Measurements from ENCODE around the gene ANKRD29. TPM values are rescaled to one million over a fixed set of nuclear protein-coding genes. Genes with fewer than 3 reads are reported as not detected.

ANKRD29 gene
- polyA plus RNA-seq, 1 of the 3 experiments (the other 2 are of a cell fraction) = 8.2 TPM

DNA sequence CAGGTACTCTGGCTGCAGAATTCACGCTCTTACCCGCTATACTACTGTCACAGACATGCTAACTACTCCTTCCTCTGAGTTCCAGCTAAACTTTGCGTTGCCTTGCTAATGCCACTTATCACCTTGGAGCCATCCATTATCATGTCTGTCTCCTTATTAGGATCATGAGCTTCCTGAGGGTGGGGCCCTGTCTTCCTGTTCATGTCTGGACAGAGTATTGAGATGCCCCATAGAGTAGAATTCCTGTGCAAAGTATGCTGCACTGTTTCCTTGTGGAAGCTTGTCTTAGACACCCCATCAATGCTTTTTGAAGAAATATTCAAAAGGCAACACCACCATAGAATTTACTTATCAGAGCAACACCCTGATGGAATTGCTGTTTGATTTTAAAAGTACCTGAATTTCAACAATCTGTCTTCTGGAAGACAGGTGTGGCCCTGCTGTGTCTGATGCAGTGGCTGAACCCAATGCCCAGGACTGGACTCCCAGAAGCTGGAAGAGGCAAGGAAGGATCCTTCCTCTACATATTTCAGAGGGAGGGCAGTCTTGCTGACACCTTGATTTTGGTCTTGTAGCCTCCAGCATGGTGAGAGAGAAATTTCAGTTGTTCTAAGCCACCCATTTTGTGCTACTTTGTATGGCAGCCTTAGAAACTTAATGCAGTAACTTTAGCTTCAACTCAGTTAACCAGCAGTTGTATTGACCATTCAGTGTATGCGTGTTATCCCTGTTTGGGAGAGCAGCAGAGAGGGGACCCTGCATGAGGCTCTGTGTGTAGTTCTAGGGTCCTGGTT is 32.1 kb upstream of the ANKRD29 start:
- Histone ChIP-seq H3K36me3 (replicated peaks in 1 of 2; ENCODE audit: control insufficient read depth in 1 of 2, insufficient read depth in 2 of 2, low read length in 1 of 2) (no peaks in the 10 kb centered on the region), H4K20me1 (ENCODE audit: insufficient read depth) (no peaks in the 10 kb centered on the region), H3F3A (replicated peaks; ENCODE audit: insufficient read depth) (no peaks in the 10 kb centered on the region), H3K27me3 (ENCODE audit: insufficient read depth) (no peaks in the 10 kb centered on the region), H3K79me2 (ENCODE audit: insufficient read depth) (no peaks in the 10 kb centered on the region), H3K9me3 (no peaks in the 10 kb centered on the region), H3K4me3 (ENCODE audit: low read depth in 2 of 2, low read length in 1 of 2) (no peak overlapping the region), H3K4me2 (peak overlapping the region; percentile 10; the same call in 1 of the 2 replicates), H3K27ac (ENCODE audit: low read depth in 2 of 2, low read length in 1 of 2) (peak overlapping the region in 1 of 2 experiments; percentile 31; a peak in 2 of 4 replicates), H3K4me1 (ENCODE audit: control insufficient read depth in 1 of 2, insufficient read depth in 2 of 2, low read depth in 1 of 2, low read length in 1 of 2) (peaks cover 6 to 7% of the 10 kb centered on the region in 2 experiments; a peak in 2 of 4 replicates), H3K9ac (no peak overlapping the region), H3K9me2 (no peaks in the 10 kb centered on the region), H2AFZ (ENCODE audit: low read depth) (0 out of 2 replicates have a peak overlapping the region, but pooled peaks have one; percentile 5)
- no peak for DNase-seq
- 96% methylated on average over 4 of the region's 4 CpGs for WGBS (ENCODE audit: low lambda C conversion rate)
- ChIA-PET POLR2A (no interaction called here), CTCF (interaction anchor here (0.5 to 5.2 kb wide), 4 partner anchors 9 to 91 kb away, joined by 3 to 38 read pairs (median 5); no protein-coding TSS in a partner anchor)
- no peak for TF ChIP-seq RAD21 (IDR thresholded peaks at IDR 0.05; ENCODE audit: low read length)
- no peak for TF ChIP-seq FOXM1 (IDR thresholded peaks at IDR 0.05; ENCODE audit: low read depth)
- no peak for TF ChIP-seq MAX (IDR thresholded peaks at IDR 0.05; ENCODE audit: low read depth)

DNA sequence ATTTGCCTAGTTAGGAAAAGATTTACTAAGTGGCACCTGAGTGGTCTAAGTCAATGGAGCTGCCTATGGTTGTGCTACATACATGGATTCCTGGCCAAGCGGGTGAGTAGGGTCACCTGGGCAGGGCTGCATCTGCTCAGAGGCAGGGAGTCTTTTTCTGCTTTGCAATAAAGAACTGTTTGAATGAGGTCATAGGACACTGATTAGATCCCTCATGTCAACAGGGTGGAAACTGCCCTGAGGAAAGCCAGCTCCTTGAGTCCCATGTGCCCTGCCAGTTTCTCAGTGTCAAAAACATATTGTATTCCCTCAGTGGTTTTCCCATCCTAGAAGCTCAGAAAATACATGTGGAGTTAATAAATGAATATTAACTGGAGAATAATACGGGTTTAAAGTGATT is 31.1 kb upstream of the ANKRD29 start:
- H3K9me2 ChIP-seq = no peaks in the 10 kb centered on the region
- H3K9ac ChIP-seq = no peak overlapping the region
- H3K4me1 ChIP-seq (ENCODE audit: control insufficient read depth in 1 of 2, insufficient read depth in 2 of 2, low read depth in 1 of 2, low read length in 1 of 2) = peaks cover 6 to 10% of the 10 kb centered on the region in 2 experiments; a peak in 2 of 4 replicates
- no peaks in the 10 kb centered on the region for H3K9me3 ChIP-seq
- no peak overlapping the region for H3K27ac ChIP-seq (ENCODE audit: low read depth in 2 of 2, low read length in 1 of 2)
- no peak overlapping the region for H3K4me3 ChIP-seq (ENCODE audit: low read depth in 2 of 2, low read length in 1 of 2)
- no peaks in the 10 kb centered on the region for H4K20me1 ChIP-seq (ENCODE audit: insufficient read depth)
- no peaks in the 10 kb centered on the region for H3K79me2 ChIP-seq (ENCODE audit: insufficient read depth)
- no peaks in the 10 kb centered on the region for H3K36me3 ChIP-seq (replicated peaks in 1 of 2; ENCODE audit: control insufficient read depth in 1 of 2, insufficient read depth in 2 of 2, low read length in 1 of 2)
- TF ChIP-seq FOXJ3 (CRISPR knock-in tag; IDR thresholded peaks at IDR 0.05) (no peak), TCF12 (IDR thresholded peaks at IDR 0.05) (no peak), NFIC (IDR thresholded peaks at IDR 0.05; ENCODE audit: borderline replicate concordance) (no peak), SIN3A (IDR thresholded peaks at IDR 0.05; ENCODE audit: borderline replicate concordance, low read depth, low read length) (no peak), MAX (IDR thresholded peaks at IDR 0.05; ENCODE audit: low read depth) (no peak), POLR2AphosphoS5 (IDR thresholded peaks at IDR 0.05; ENCODE audit: low read depth, low read length) (no peak), YY1 (IDR thresholded peaks at IDR 0.05; ENCODE audit: low read depth) (no peak)
- no peak overlapping the region for H3K4me2 ChIP-seq
- POLR2A ChIA-PET = no interaction called here
- H3F3A ChIP-seq (replicated peaks; ENCODE audit: insufficient read depth) = no peaks in the 10 kb centered on the region
- peak; percentile 19 for DNase-seq
- no peak overlapping the region for H2AFZ ChIP-seq (ENCODE audit: low read depth)
- CTCF ChIA-PET = interaction anchor here (1.3 to 5.2 kb wide), 2 partner anchors 10 to 72 kb away, joined by 3 to 38 read pairs; no protein-coding TSS in a partner anchor
- H3K27me3 ChIP-seq (ENCODE audit: insufficient read depth) = no peaks in the 10 kb centered on the region
- 83% methylated on average over 2 of the region's 2 CpGs for WGBS (ENCODE audit: low lambda C conversion rate)

GRCh38 chr18:23690505-23691068 is 27.9 kb upstream of the ANKRD29 start:
- Histone ChIP-seq H3K36me3 (replicated peaks in 1 of 2; ENCODE audit: control insufficient read depth in 1 of 2, insufficient read depth in 2 of 2, low read length in 1 of 2) (no peaks in the 10 kb centered on the region), H3K9me2 (no peaks in the 10 kb centered on the region), H2AFZ (ENCODE audit: low read depth) (no peak overlapping the region), H3K4me1 (ENCODE audit: control insufficient read depth in 1 of 2, insufficient read depth in 2 of 2, low read depth in 1 of 2, low read length in 1 of 2) (peaks cover 6 to 13% of the 10 kb centered on the region in 2 experiments; a peak in 2 of 4 replicates), H3K9ac (no peak overlapping the region), H3K79me2 (ENCODE audit: insufficient read depth) (no peaks in the 10 kb centered on the region), H3K27ac (ENCODE audit: low read depth in 2 of 2, low read length in 1 of 2) (no peak overlapping the region), H4K20me1 (ENCODE audit: insufficient read depth) (no peaks in the 10 kb centered on the region), H3K4me2 (no peak overlapping the region), H3F3A (replicated peaks; ENCODE audit: insufficient read depth) (no peaks in the 10 kb centered on the region), H3K9me3 (no peaks in the 10 kb centered on the region), H3K27me3 (ENCODE audit: insufficient read depth) (no peaks in the 10 kb centered on the region), H3K4me3 (ENCODE audit: low read depth in 2 of 2, low read length in 1 of 2) (peak overlapping the region in 1 of 2 experiments; percentile 60; a peak in 1 of 4 replicates)
- CTCF ChIA-PET = interaction anchor here (1.8 to 5.2 kb wide), 3 partner anchors 11 to 68 kb away, joined by 7 to 38 read pairs (median 8); no protein-coding TSS in a partner anchor
- 74% methylated on average over 17 of the region's 21 CpGs for WGBS (ENCODE audit: low lambda C conversion rate)
- peak; percentile 41 for DNase-seq
- POLR2A ChIA-PET = no interaction called here
- TF ChIP-seq USF2 (IDR thresholded peaks at IDR 0.05; ENCODE audit: borderline replicate concordance, low read depth, low read length) (no peak), RCOR1 (IDR thresholded peaks at IDR 0.05; ENCODE audit: low read length) (no peak), GABPA (IDR thresholded peaks at IDR 0.05; ENCODE audit: low read depth) (no peak), FOXJ3 (CRISPR knock-in tag; IDR thresholded peaks at IDR 0.05) (no peak), TEAD4 (IDR thresholded peaks at IDR 0.05; ENCODE audit: borderline replicate concordance, insufficient read depth) (no peak), ELF1 (IDR thresholded peaks at IDR 0.05) (no peak), FOXM1 (IDR thresholded peaks at IDR 0.05; ENCODE audit: low read depth) (no peak), EP300 (IDR thresholded peaks at IDR 0.05; ENCODE audit: borderline replicate concordance in 1 of 2, low read depth in 1 of 2, low read length in 1 of 2) (no peak), TAF1 (IDR thresholded peaks at IDR 0.05; ENCODE audit: borderline replicate concordance, low read depth, low read length) (no peak), MXI1 (IDR thresholded peaks at IDR 0.05; ENCODE audit: low read depth, low read length) (no peak)
- TF ChIP-seq, protein P1, sequence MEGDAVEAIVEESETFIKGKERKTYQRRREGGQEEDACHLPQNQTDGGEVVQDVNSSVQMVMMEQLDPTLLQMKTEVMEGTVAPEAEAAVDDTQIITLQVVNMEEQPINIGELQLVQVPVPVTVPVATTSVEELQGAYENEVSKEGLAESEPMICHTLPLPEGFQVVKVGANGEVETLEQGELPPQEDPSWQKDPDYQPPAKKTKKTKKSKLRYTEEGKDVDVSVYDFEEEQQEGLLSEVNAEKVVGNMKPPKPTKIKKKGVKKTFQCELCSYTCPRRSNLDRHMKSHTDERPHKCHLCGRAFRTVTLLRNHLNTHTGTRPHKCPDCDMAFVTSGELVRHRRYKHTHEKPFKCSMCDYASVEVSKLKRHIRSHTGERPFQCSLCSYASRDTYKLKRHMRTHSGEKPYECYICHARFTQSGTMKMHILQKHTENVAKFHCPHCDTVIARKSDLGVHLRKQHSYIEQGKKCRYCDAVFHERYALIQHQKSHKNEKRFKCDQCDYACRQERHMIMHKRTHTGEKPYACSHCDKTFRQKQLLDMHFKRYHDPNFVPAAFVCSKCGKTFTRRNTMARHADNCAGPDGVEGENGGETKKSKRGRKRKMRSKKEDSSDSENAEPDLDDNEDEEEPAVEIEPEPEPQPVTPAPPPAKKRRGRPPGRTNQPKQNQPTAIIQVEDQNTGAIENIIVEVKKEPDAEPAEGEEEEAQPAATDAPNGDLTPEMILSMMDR (IDR thresholded peaks at IDR 0.05) = no peak

Data from SK-N-SH (cell line).